HEK293 (cell line): Measurements from ENCODE around the gene GALNTL6.

Experiments
- CTCF ChIA-PET: fragments of 350-600 bp; formaldehyde crosslinking; extraction: SDS; loops from one replicate; lab custom pipeline; 2021; ENCODE audit warnings: antibody characterized with exemption; lab: Yijun Ruan, JAX
- POLR2A ChIA-PET: fragments of 300-600 bp; formaldehyde crosslinking; extraction: SDS; loops from one replicate; lab custom pipeline; 2020; ENCODE audit warnings: antibody characterized with exemption, inconsistent platforms; lab: Yijun Ruan, JAX
- H3K27ac ChIP-seq: fragments of 200-500 bp; sonication (Bioruptor generic); 2 replicates; pipeline ENCODE4 v1.5.1; 2014; ENCODE audit warnings: low read depth, low read length, control low read depth, inconsistent platforms; ENCODE audit errors: extremely low read depth
- H3K36me3 ChIP-seq, 2 experiments: fragments of 200-500 bp in 1 of 2; sonication (Bioruptor generic) in 1 of 2; 1 replicate in 1 of 2; 2 replicates in 1 of 2; pipeline ENCODE4 v1.5.1; 2014 to 2017; ENCODE audit warnings: inconsistent platforms in 2 of 2, low read length in 2 of 2; ENCODE audit not compliant: control insufficient read depth in 2 of 2, insufficient read depth in 1 of 2
- H3K4me1 ChIP-seq: fragments of 200-500 bp; sonication (Bioruptor generic); 2 replicates; pipeline ENCODE4 v1.5.1; 2014; ENCODE audit warnings: mild to moderate bottlenecking, low read length, inconsistent platforms; ENCODE audit not compliant: control insufficient read depth, insufficient read depth
- H3K4me3 ChIP-seq: 2 replicates; pipeline ENCODE4 v1.5.1; 2011; ENCODE audit warnings: low read depth, mild to moderate bottlenecking, control low read depth, low read length, moderate library complexity
- H3K9me3 ChIP-seq: fragments of 200-500 bp; sonication (Bioruptor generic); 2 replicates; pipeline ENCODE4 v1.5.1; 2014; ENCODE audit warnings: low read depth, low read length, inconsistent platforms; ENCODE audit not compliant: control insufficient read depth, insufficient read depth
- BCL11A ChIP-seq: fragments of 450-650 bp; formaldehyde crosslinking; IDR thresholded peaks from 2 replicates; pipeline ENCODE4 v1.5.1; 2016; ENCODE audit warnings: low read depth, missing biosample characterization, missing genetic modification characterization
- KLF8 ChIP-seq: fragments of 450-650 bp; formaldehyde crosslinking; IDR thresholded peaks from 2 replicates; pipeline ENCODE4 v1.5.1; 2016; ENCODE audit warnings: missing biosample characterization, missing genetic modification characterization
- SCRT2 ChIP-seq: fragments of 450-650 bp; formaldehyde crosslinking; IDR thresholded peaks from 2 replicates; pipeline ENCODE4 v1.5.1; 2016; ENCODE audit warnings: missing biosample characterization, missing genetic modification characterization
- TRIM28 ChIP-seq: IDR thresholded peaks from 2 replicates; pipeline ENCODE4 v1.6.1; 2011; ENCODE audit warnings: low read length, control low read depth, borderline replicate concordance
- YY1 ChIP-seq: fragments of 450-650 bp; formaldehyde crosslinking; IDR thresholded peaks from 2 replicates; pipeline ENCODE4 v1.5.1; 2018; ENCODE audit warnings: missing biosample characterization, missing genetic modification characterization
- YY2 ChIP-seq: fragments of 450-650 bp; formaldehyde crosslinking; IDR thresholded peaks from 2 replicates; pipeline ENCODE4 v1.5.1; 2016; ENCODE audit warnings: missing biosample characterization, missing genetic modification characterization
- ZBTB21 ChIP-seq: fragments of 450-650 bp; formaldehyde crosslinking; IDR thresholded peaks from 2 replicates; pipeline ENCODE4 v1.5.1; 2017; ENCODE audit warnings: missing biosample characterization, missing genetic modification characterization
- ZFP41 ChIP-seq: fragments of 450-650 bp; formaldehyde crosslinking; IDR thresholded peaks from 2 replicates; pipeline ENCODE4 v1.5.1; 2016; ENCODE audit warnings: missing biosample characterization, missing genetic modification characterization, borderline replicate concordance
- ZNF169 ChIP-seq: fragments of 450-650 bp; formaldehyde crosslinking; IDR thresholded peaks from 2 replicates; pipeline ENCODE4 v1.5.1; 2016; ENCODE audit warnings: missing biosample characterization, missing genetic modification characterization
- ZNF184 ChIP-seq: fragments of 450-650 bp; IDR thresholded peaks from 2 replicates; pipeline ENCODE4 v1.5.1; 2018; ENCODE audit warnings: missing biosample characterization, mild to moderate bottlenecking, missing genetic modification characterization
- ZNF366 ChIP-seq: fragments of 450-650 bp; formaldehyde crosslinking; conservative IDR thresholded peaks from 2 replicates; pipeline ENCODE4 v1.5.1; 2016; ENCODE audit warnings: missing biosample characterization, missing genetic modification characterization
- ZNF391 ChIP-seq: fragments of 450-650 bp; formaldehyde crosslinking; IDR thresholded peaks from 2 replicates; pipeline ENCODE4 v1.5.1; 2016; ENCODE audit warnings: low read depth, missing biosample characterization, missing genetic modification characterization, borderline replicate concordance
- ZNF394 ChIP-seq: fragments of 450-650 bp; formaldehyde crosslinking; IDR thresholded peaks from 2 replicates; pipeline ENCODE4 v1.5.1; 2016; ENCODE audit warnings: missing biosample characterization, missing genetic modification characterization, mild to moderate bottlenecking, moderate library complexity, borderline replicate concordance
- ZNF501 ChIP-seq: fragments of 450-650 bp; formaldehyde crosslinking; IDR thresholded peaks from 2 replicates; pipeline ENCODE4 v1.5.1; 2016; ENCODE audit warnings: missing biosample characterization, missing genetic modification characterization
- ZNF580 ChIP-seq: fragments of 450-650 bp; formaldehyde crosslinking; IDR thresholded peaks from 2 replicates; pipeline ENCODE4 v1.5.1; 2016; ENCODE audit warnings: missing biosample characterization, missing genetic modification characterization
- ZNF677 ChIP-seq: fragments of 450-650 bp; IDR thresholded peaks from 2 replicates; pipeline ENCODE4 v1.5.0; 2018; ENCODE audit warnings: missing biosample characterization, mild to moderate bottlenecking, missing genetic modification characterization, moderate library complexity
- ZNF701 ChIP-seq: fragments of 450-650 bp; formaldehyde crosslinking; IDR thresholded peaks from 2 replicates; pipeline ENCODE4 v1.5.1; 2016; ENCODE audit warnings: missing biosample characterization, missing genetic modification characterization
- ZNF776 ChIP-seq: fragments of 450-650 bp; formaldehyde crosslinking; IDR thresholded peaks from 2 replicates; pipeline ENCODE4 v1.5.0; 2017; ENCODE audit warnings: missing biosample characterization, missing genetic modification characterization, borderline replicate concordance
- ZNF792 ChIP-seq: fragments of 450-650 bp; formaldehyde crosslinking; IDR thresholded peaks from 2 replicates; pipeline ENCODE4 v1.5.1; 2016; ENCODE audit warnings: missing biosample characterization, missing genetic modification characterization
- ZSCAN30 ChIP-seq: fragments of 450-650 bp; IDR thresholded peaks from 2 replicates; pipeline ENCODE4 v1.5.1; 2018; ENCODE audit warnings: missing biosample characterization, mild to moderate bottlenecking, missing genetic modification characterization, moderate library complexity
- TF ChIP-seq, protein P1 (sequence below): fragments of 450-650 bp; formaldehyde crosslinking; IDR thresholded peaks from 2 replicates; pipeline ENCODE4 v1.5.1; 2016; ENCODE audit warnings: missing biosample characterization, missing genetic modification characterization
- TF ChIP-seq, protein P2 (sequence below): fragments of 450-650 bp; formaldehyde crosslinking; IDR thresholded peaks from 2 replicates; pipeline ENCODE4 v1.5.1; 2016; ENCODE audit warnings: missing biosample characterization, missing genetic modification characterization
- TF ChIP-seq, protein P3 (sequence below): fragments of 450-650 bp; formaldehyde crosslinking; IDR thresholded peaks from 2 replicates; pipeline ENCODE4 v1.5.1; 2016; ENCODE audit warnings: missing biosample characterization, missing genetic modification characterization

GALNTL6 gene

DNA sequence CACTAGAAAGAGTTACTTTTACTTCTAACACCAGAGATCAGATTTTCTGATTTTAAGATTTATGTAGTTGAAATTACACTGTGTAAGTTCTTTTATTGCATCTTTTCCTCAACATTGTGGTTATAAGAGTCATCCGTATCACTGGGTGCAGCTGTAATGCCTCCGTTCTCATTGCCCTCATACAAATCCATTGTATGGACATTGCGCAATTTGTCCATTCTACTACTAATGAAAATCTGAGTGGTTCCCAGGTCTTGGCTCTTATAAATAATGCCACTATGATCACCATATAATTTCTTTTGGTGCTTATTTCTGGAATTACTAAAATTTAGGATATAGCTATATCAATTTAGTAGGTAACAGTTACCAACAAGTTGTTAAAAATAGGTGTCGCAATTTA lies 741.4 kb downstream of the GALNTL6 start:
- no peaks in the 10 kb centered on the region for H3K9me3 ChIP-seq
- TF ChIP-seq, protein P1, sequence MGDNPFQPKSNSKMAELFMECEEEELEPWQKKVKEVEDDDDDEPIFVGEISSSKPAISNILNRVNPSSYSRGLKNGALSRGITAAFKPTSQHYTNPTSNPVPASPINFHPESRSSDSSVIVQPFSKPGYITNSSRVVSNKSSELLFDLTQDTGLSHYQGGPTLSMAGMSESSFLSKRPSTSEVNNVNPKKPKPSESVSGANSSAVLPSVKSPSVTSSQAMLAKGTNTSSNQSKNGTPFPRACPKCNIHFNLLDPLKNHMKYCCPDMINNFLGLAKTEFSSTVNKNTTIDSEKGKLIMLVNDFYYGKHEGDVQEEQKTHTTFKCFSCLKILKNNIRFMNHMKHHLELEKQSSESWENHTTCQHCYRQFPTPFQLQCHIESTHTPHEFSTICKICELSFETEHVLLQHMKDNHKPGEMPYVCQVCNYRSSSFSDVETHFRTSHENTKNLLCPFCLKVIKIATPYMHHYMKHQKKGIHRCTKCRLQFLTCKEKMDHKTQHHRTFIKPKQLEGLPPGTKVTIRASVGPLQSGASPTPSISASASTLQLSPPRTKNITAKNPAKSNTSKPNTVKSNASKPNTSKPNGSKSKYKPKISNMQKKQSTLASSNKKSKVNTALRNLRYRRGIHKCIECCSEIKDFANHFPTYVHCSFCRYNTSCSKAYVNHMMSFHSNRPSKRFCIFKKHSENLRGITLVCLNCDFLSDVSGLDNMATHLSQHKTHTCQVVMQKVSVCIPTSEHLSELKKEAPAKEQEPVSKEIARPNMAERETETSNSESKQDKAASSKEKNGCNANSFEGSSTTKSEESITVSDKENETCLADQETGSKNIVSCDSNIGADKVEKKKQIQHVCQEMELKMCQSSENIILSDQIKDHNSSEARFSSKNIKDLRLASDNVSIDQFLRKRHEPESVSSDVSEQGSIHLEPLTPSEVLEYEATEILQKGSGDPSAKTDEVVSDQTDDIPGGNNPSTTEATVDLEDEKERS (tag by site-specific recombination), result no peak
- TF ChIP-seq YY1 (no peak), KLF8 (no peak), ZNF391 (tag by site-specific recombination) (no peak), ZNF394 (tag by site-specific recombination) (no peak), ZFP41 (no peak), ZNF366 (tag by site-specific recombination) (no peak), YY2 (tag by site-specific recombination) (no peak), ZNF677 (no peak), BCL11A (tag by site-specific recombination) (no peak)
- TF ChIP-seq, protein P2, sequence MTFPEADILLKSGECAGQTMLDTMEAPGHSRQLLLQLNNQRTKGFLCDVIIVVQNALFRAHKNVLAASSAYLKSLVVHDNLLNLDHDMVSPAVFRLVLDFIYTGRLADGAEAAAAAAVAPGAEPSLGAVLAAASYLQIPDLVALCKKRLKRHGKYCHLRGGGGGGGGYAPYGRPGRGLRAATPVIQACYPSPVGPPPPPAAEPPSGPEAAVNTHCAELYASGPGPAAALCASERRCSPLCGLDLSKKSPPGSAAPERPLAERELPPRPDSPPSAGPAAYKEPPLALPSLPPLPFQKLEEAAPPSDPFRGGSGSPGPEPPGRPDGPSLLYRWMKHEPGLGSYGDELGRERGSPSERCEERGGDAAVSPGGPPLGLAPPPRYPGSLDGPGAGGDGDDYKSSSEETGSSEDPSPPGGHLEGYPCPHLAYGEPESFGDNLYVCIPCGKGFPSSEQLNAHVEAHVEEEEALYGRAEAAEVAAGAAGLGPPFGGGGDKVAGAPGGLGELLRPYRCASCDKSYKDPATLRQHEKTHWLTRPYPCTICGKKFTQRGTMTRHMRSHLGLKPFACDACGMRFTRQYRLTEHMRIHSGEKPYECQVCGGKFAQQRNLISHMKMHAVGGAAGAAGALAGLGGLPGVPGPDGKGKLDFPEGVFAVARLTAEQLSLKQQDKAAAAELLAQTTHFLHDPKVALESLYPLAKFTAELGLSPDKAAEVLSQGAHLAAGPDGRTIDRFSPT (tag by site-specific recombination), result no peak
- H3K27ac ChIP-seq, result no peak overlapping the region
- CTCF ChIA-PET, result no interaction called here
- H3K36me3 ChIP-seq, result no peaks in the 10 kb centered on the region
- H3K4me1 ChIP-seq, result no peaks in the 10 kb centered on the region
- H3K4me3 ChIP-seq, result no peak overlapping the region
- POLR2A ChIA-PET, result no interaction called here

DNA sequence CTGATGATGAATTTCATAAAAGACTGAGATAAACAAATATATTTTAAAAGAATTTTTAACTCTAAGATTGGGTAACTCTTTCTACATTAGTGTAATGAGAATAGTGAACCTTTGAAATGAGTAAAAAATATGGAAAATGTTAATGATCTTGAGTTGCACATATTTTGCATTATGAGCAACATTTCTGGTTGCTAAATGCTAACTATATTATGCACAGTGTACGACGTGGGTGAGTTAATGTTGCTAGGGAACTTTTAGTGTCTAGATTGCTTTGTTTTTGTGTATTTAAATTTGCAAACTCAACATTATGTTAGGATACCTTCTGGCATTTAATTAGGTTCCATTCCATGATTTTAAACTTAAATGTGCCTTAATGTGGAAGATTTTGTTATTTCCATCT lies 742.5 kb downstream of the GALNTL6 start:
- H3K4me1 ChIP-seq, result no peaks in the 10 kb centered on the region
- TF ChIP-seq, protein P1 (tag by site-specific recombination), result no peak
- no peak for TF ChIP-seq ZBTB21 (tag by site-specific recombination)
- TF ChIP-seq ZNF776 (tag by site-specific recombination), result no peak
- no peak for TF ChIP-seq ZNF580 (tag by site-specific recombination)
- no peak for TF ChIP-seq ZNF792 (tag by site-specific recombination)
- TF ChIP-seq, protein P3, sequence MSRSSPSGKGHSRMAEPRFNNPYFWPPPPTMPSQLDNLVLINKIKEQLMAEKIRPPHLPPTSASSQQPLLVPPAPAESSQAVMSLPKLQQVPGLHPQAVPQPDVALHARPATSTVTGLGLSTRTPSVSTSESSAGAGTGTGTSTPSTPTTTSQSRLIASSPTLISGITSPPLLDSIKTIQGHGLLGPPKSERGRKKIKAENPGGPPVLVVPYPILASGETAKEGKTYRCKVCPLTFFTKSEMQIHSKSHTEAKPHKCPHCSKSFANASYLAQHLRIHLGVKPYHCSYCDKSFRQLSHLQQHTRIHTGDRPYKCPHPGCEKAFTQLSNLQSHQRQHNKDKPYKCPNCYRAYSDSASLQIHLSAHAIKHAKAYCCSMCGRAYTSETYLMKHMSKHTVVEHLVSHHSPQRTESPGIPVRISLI (tag by site-specific recombination), result no peak
- TF ChIP-seq TRIM28, result no peak
- TF ChIP-seq ZSCAN30, result no peak
- TF ChIP-seq ZNF169 (tag by site-specific recombination), result no peak
- no peak for TF ChIP-seq ZNF701
- TF ChIP-seq SCRT2 (tag by site-specific recombination), result no peak
- TF ChIP-seq ZNF184, result no peak
- TF ChIP-seq ZNF501, result no peak
- H3K9me3 ChIP-seq, result no peaks in the 10 kb centered on the region
- ChIA-PET POLR2A (no interaction called here), CTCF (no interaction called here)
- no peak overlapping the region for H3K4me3 ChIP-seq
- H3K36me3 ChIP-seq, result no peaks in the 10 kb centered on the region
- no peak overlapping the region for H3K27ac ChIP-seq
